ENCODE results near the gene TRIM4. TPM values are rescaled to one million over a fixed set of nuclear protein-coding genes. Genes with fewer than 3 reads are reported as not detected.
"Not testable (repeated sequence)": the region's sequence is repeated elsewhere in the genome, so short reads cannot be mapped to it uniquely, and the experiment has no call there.

The TRIM4 gene
- total RNA-seq, 1 experiment from 2014 or later, result 6.9 TPM

- peaks cover 30 to 41% of the 10 kb centered on the region in 2 experiments for H3K9me3 Mint-ChIP-seq
- H3K27ac Mint-ChIP-seq; H3K4me1 ChIP-seq (ENCODE audit: insufficient read depth, low read length): not testable (repeated sequence)
These were observed 31.0 kb downstream of the TRIM4 start for GRCh38 chr7:99888366-99888765.

More at GRCh38 chr7:99888366-99888765, 31.0 kb downstream of the TRIM4 start:
- not testable (repeated sequence) for H3K23me2 ChIP-seq (ENCODE audit: insufficient read length, low read depth, low read length, poor library complexity, severe bottlenecking); H2BK120ac ChIP-seq (ENCODE audit: low read depth, low read length, poor library complexity, severe bottlenecking); H3K9ac ChIP-seq (ENCODE audit: extremely low read depth, insufficient read length, low read length); H3K23ac ChIP-seq (ENCODE audit: insufficient read length, low read depth, low read length); H4K20me1 ChIP-seq (ENCODE audit: control insufficient read depth, insufficient read depth, insufficient read length); H3K4me1 Mint-ChIP-seq; H3K4ac ChIP-seq (ENCODE audit: low read depth, low read length); H3K4me3 Mint-ChIP-seq; H3K79me1 ChIP-seq (ENCODE audit: insufficient read depth, low read depth, low read length, poor library complexity, severe bottlenecking); H2BK20ac ChIP-seq (ENCODE audit: low read depth, low read length, poor library complexity, severe bottlenecking); H3K79me2 ChIP-seq (ENCODE audit: insufficient read depth, low read length); H2AFZ ChIP-seq (ENCODE audit: low read length); H4K91ac ChIP-seq (ENCODE audit: insufficient read length, low read depth, low read length); H3K27me3 ChIP-seq (ENCODE audit: insufficient read depth, low read length); H2BK5ac ChIP-seq (ENCODE audit: insufficient read length, low read length); H3K14ac ChIP-seq (ENCODE audit: insufficient read depth, low read length); H3K56ac ChIP-seq (ENCODE audit: insufficient read length, low read depth, low read length); H4K5ac ChIP-seq (ENCODE audit: insufficient read length, low read depth, low read length); H2AK5ac ChIP-seq (ENCODE audit: insufficient read length, low read length); H3K4me2 ChIP-seq (ENCODE audit: insufficient read depth, insufficient read length, low read length); DNase-seq; H3T11ph ChIP-seq (ENCODE audit: low read length); H3K27me3 Mint-ChIP-seq (ENCODE audit: low read depth); H3K18ac ChIP-seq (ENCODE audit: insufficient read length, low read depth, low read length); H2BK12ac ChIP-seq (ENCODE audit: insufficient read length, low read depth, low read length); H4K8ac ChIP-seq (replicated peaks; ENCODE audit: insufficient read length, low read depth, low read length); H3K27ac ChIP-seq (ENCODE audit: insufficient read length, low read depth, low read length); H2BK15ac ChIP-seq (ENCODE audit: low read depth, low read length)
- peaks cover 13 to 27% (median 15%) of the 10 kb centered on the region in 3 experiments for H3K36me3 Mint-ChIP-seq (ENCODE audit: insufficient read depth in 1 of 3, low read depth in 3 of 3)
- no CpG with 5 or more reads among the region's 29 CpGs for WGBS (ENCODE audit: extremely low coverage, insufficient read length, low lambda C conversion rate)
- peaks cover 11% of the 10 kb centered on the region for H3K9me3 ChIP-seq (ENCODE audit: control insufficient read depth, low read depth, low read length)
